Measurements from ENCODE around the gene DOCK6.

DNA sequence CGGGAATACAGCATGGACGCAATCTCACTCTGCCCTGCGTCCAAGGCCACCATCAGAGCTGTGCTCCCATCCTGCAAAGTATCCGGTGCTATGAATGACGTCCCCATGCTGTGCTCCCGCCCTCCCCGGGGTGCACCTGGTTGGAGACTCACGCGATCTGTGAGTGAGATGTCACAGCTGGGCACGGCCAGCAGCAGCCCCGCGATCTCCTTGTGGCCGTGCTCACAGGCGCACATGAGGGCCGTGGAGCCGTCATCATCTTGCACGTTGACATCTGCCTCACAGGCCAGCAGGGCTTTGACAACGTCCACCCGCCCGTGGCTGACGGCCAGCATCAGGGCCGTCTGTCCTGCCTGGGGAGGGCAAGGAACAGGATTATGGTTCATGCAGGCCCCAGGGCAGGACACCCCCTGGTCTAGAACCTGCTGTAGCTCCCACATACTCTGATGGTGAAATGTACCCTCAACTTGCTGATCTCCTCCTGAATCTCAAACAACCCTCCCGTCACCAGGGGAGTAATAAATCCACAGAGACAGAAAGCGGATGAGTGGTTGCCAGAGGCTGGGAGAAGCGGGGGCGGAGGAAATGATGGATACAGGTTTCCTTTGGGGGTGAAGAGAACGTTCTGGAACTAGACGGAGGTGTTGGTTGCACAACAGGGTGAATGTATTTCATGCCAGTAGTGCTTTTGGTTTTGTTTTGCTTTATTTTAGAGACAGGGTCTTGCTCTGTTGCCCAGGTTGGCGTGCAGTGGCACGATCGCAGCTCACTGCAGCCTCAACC lies 92.2 kb downstream of the DOCK6 start:
- TF ChIP-seq EP300 (IDR thresholded peaks at IDR 0.05) = no peak
- TF ChIP-seq, protein P1, sequence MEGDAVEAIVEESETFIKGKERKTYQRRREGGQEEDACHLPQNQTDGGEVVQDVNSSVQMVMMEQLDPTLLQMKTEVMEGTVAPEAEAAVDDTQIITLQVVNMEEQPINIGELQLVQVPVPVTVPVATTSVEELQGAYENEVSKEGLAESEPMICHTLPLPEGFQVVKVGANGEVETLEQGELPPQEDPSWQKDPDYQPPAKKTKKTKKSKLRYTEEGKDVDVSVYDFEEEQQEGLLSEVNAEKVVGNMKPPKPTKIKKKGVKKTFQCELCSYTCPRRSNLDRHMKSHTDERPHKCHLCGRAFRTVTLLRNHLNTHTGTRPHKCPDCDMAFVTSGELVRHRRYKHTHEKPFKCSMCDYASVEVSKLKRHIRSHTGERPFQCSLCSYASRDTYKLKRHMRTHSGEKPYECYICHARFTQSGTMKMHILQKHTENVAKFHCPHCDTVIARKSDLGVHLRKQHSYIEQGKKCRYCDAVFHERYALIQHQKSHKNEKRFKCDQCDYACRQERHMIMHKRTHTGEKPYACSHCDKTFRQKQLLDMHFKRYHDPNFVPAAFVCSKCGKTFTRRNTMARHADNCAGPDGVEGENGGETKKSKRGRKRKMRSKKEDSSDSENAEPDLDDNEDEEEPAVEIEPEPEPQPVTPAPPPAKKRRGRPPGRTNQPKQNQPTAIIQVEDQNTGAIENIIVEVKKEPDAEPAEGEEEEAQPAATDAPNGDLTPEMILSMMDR (IDR thresholded peaks at IDR 0.05) = no peak

Data from ovary (tissue), 3 donors.